ENCODE measurements around the gene TMEM150B. TPM values are rescaled to one million over a fixed set of nuclear protein-coding genes. Genes with fewer than 3 reads are reported as not detected.

TMEM150B gene
- total RNA-seq (not detected), polyA plus RNA-seq (not detected), total RNA-seq (0 to 0.09 (median 0) reads per million in 6 experiments)

- Mint-ChIP-seq H3K4me1 (peaks cover 0 to 9% (median 1%) of the 10 kb centered on the region in 4 donors), H3K4me3 (peak within 1 kb of the TSS in 2 of 10 donors; percentile 6 to 57), H3K9me3 (no peaks in the 10 kb centered on the region), H3K36me3 (no peaks in the 10 kb centered on the region), H3K27ac (peak within 1 kb of the TSS in 1 of 10 donors; percentile 24), H3K27me3 (peaks cover 0 to 25% (median 8%) of the 10 kb centered on the region in 5 donors)
- DNase-seq (no peak), ATAC-seq (no peak)
- POLR2A ChIA-PET = no interaction called here
These were observed at the start of gene TMEM150B for GRCh38 chr19:55325172-55325571. TMEM150B (minus strand) TSS chr19:55325341; CDS start chr19:55321036, 4,305 bp downstream.

GRCh38 chr19:55373993-55374757 is 49.0 kb upstream of the TMEM150B start:
- peak overlapping the region in 1 of 10 donors; percentile 69 for H3K27ac Mint-ChIP-seq
- peaks cover 0 to 2% (median 0%) of the 10 kb centered on the region in 9 donors for H3K9me3 Mint-ChIP-seq
- ATAC-seq = no peak
- POLR2A ChIA-PET = interaction anchor here (0.9 kb wide), 1 partner anchor 10 kb away, joined by 3 read pairs; the partner anchor contains the start of gene TMEM238
- no peak for DNase-seq
- H3K36me3 Mint-ChIP-seq = peaks cover 0 to 6% (median 3%) of the 10 kb centered on the region in 3 donors
- peaks cover 19 to 52% (median 30%) of the 10 kb centered on the region in 5 donors for H3K27me3 Mint-ChIP-seq
- peaks cover 8 to 19% (median 14%) of the 10 kb centered on the region in 4 donors for H3K4me1 Mint-ChIP-seq
- H3K4me3 Mint-ChIP-seq = peak overlapping the region in 1 of 10 donors; percentile 62

GRCh38 chr19:55373306-55373992 is 48.3 kb upstream of the TMEM150B start:
- H3K36me3 Mint-ChIP-seq = peaks cover 0 to 6% (median 3%) of the 10 kb centered on the region in 3 donors
- ATAC-seq (no peak), DNase-seq (no peak)
- peaks cover 19 to 58% (median 30%) of the 10 kb centered on the region in 5 donors for H3K27me3 Mint-ChIP-seq
- peaks cover 8 to 19% (median 14%) of the 10 kb centered on the region in 4 donors for H3K4me1 Mint-ChIP-seq
- POLR2A ChIA-PET = interaction anchor here (0.8 to 0.9 kb wide), 2 partner anchors 10 to 11 kb away, joined by 3 read pairs; partner anchors contain the start of gene TMEM238
- peak overlapping the region in 1 of 10 donors; percentile 69 for H3K27ac Mint-ChIP-seq
- H3K4me3 Mint-ChIP-seq = peak overlapping the region in 1 of 10 donors; percentile 62
- peaks cover 0 to 2% (median 0%) of the 10 kb centered on the region in 9 donors for H3K9me3 Mint-ChIP-seq

GRCh38 chr19:55372316-55373081 is 47.4 kb upstream of the TMEM150B start:
- DNase-seq (no peak), ATAC-seq (peak in 1 of 2 donors; percentile 22)
- Mint-ChIP-seq H3K36me3 (peaks cover 0 to 6% (median 3%) of the 10 kb centered on the region in 3 donors), H3K4me3 (no peak overlapping the region), H3K4me1 (peaks cover 8 to 19% (median 14%) of the 10 kb centered on the region in 4 donors), H3K27me3 (peaks cover 21 to 66% (median 33%) of the 10 kb centered on the region in 5 donors), H3K9me3 (peaks cover 0 to 2% (median 0%) of the 10 kb centered on the region in 9 donors), H3K27ac (no peak overlapping the region)
- POLR2A ChIA-PET = interaction anchor here (0.8 kb wide), 1 partner anchor 11 kb away, joined by 3 read pairs; the partner anchor contains the start of gene TMEM238

GRCh38 chr19:55370305-55370988 is 45.3 kb upstream of the TMEM150B start, which contains the start of gene IL11:
IL11 (minus strand) TSS chr19:55370463; CDS start chr19:55370310, 153 bp downstream.
- H3K9me3 Mint-ChIP-seq = peaks cover 0 to 2% (median 0%) of the 10 kb centered on the region in 9 donors
- ATAC-seq (no peak), DNase-seq (no peak)
- H3K4me3 Mint-ChIP-seq = peak within 1 kb of the TSS; percentile 65 to 90 (median 82)
- POLR2A ChIA-PET = interaction anchor here (1.6 kb wide), 1 partner anchor 13 kb away, joined by 6 read pairs; no protein-coding TSS in a partner anchor
- peaks cover 8 to 19% (median 14%) of the 10 kb centered on the region in 4 donors for H3K4me1 Mint-ChIP-seq
- peaks cover 0 to 6% (median 3%) of the 10 kb centered on the region in 3 donors for H3K36me3 Mint-ChIP-seq
- peaks cover 21 to 59% (median 37%) of the 10 kb centered on the region in 5 donors for H3K27me3 Mint-ChIP-seq
- peak within 1 kb of the TSS in 5 of 10 donors; percentile 28 to 81 (median 64) for H3K27ac Mint-ChIP-seq

GRCh38 chr19:55369653-55370304 is 44.6 kb upstream of the TMEM150B start:
- Mint-ChIP-seq H3K4me3 (peak overlapping the region; percentile 65 to 90 (median 82)), H3K27ac (peak overlapping the region in 3 of 10 donors; percentile 28 to 81 (median 65)), H3K36me3 (peaks cover 0 to 6% (median 3%) of the 10 kb centered on the region in 3 donors), H3K9me3 (peaks cover 0 to 2% (median 0%) of the 10 kb centered on the region in 9 donors), H3K4me1 (peaks cover 8 to 19% (median 14%) of the 10 kb centered on the region in 4 donors), H3K27me3 (peaks cover 21 to 57% (median 37%) of the 10 kb centered on the region in 5 donors)
- ATAC-seq (peak; percentile 74 to 79), DNase-seq (peak in 3 of 10 donors; percentile 29 to 35 (median 33))
- POLR2A ChIA-PET = interaction anchor here (1.8 kb wide), 1 partner anchor 31 kb away, joined by 5 read pairs; the partner anchor contains the start of gene KMT5C

- peak in 1 of 2 donors; percentile 40 for ATAC-seq
- Mint-ChIP-seq H3K9me3 (peaks cover 0 to 2% (median 0%) of the 10 kb centered on the region in 9 donors), H3K27me3 (peaks cover 21 to 54% (median 36%) of the 10 kb centered on the region in 5 donors)
These were observed 43.8 kb upstream of the TMEM150B start for GRCh38 chr19:55368701-55369563.

GRCh38 chr19:55368106-55368505 is 43.0 kb upstream of the TMEM150B start:
- POLR2A ChIA-PET = interaction anchor here (1.8 kb wide), 1 partner anchor 29 kb away, joined by 5 read pairs; the partner anchor contains the start of gene KMT5C
- DNase-seq (no peak), ATAC-seq (no peak)
- H3K4me3 Mint-ChIP-seq = peak overlapping the region in 2 of 10 donors; percentile 27 to 41
- H3K27me3 Mint-ChIP-seq = peaks cover 16 to 50% (median 31%) of the 10 kb centered on the region in 5 donors
- no peak overlapping the region for H3K27ac Mint-ChIP-seq
- peaks cover 0 to 6% (median 3%) of the 10 kb centered on the region in 3 donors for H3K36me3 Mint-ChIP-seq
- H3K9me3 Mint-ChIP-seq = peaks cover 0 to 2% (median 0%) of the 10 kb centered on the region in 9 donors
- peaks cover 4 to 14% (median 12%) of the 10 kb centered on the region in 4 donors for H3K4me1 Mint-ChIP-seq

More at GRCh38 chr19:55368701-55369563, 43.8 kb upstream of the TMEM150B start:
- peaks cover 8 to 18% (median 14%) of the 10 kb centered on the region in 4 donors for H3K4me1 Mint-ChIP-seq
- H3K4me3 Mint-ChIP-seq = peak overlapping the region in 5 of 10 donors; percentile 27 to 58 (median 54)
- no peak overlapping the region for H3K27ac Mint-ChIP-seq
- no peak for DNase-seq
- POLR2A ChIA-PET = interaction anchor here (1.8 kb wide), 1 partner anchor 30 kb away, joined by 5 read pairs; the partner anchor contains the start of gene KMT5C
- peaks cover 0 to 6% (median 3%) of the 10 kb centered on the region in 3 donors for H3K36me3 Mint-ChIP-seq

- POLR2A ChIA-PET = no interaction called here
These were observed 41.6 kb upstream of the TMEM150B start for GRCh38 chr19:55366790-55367189.

More at GRCh38 chr19:55366790-55367189, 41.6 kb upstream of the TMEM150B start:
- DNase-seq (no peak), ATAC-seq (no peak)
- peaks cover 12 to 40% (median 25%) of the 10 kb centered on the region in 5 donors for H3K27me3 Mint-ChIP-seq
- peaks cover 2 to 10% (median 9%) of the 10 kb centered on the region in 4 donors for H3K4me1 Mint-ChIP-seq
- H3K9me3 Mint-ChIP-seq = peaks cover 0 to 2% (median 0%) of the 10 kb centered on the region in 9 donors
- no peak overlapping the region for H3K27ac Mint-ChIP-seq
- peak overlapping the region in 2 of 10 donors; percentile 52 to 56 for H3K4me3 Mint-ChIP-seq
- peaks cover 0 to 6% (median 3%) of the 10 kb centered on the region in 3 donors for H3K36me3 Mint-ChIP-seq
